Calu3 (cell line): Measurements from ENCODE around the gene MYO3B. TPM values are rescaled to one million over a fixed set of nuclear protein-coding genes. Genes with fewer than 3 reads are reported as not detected.
"Not testable (repeated sequence)": the region's sequence is repeated elsewhere in the genome, so short reads cannot be mapped to it uniquely, and the experiment has no call there.

Experiments
- BruUV-seq: library from RNA; stranded (reverse); fragments of 400-500 nt; replicated peaks from 2 replicates; lab custom pipeline; 2021; lab: Mats Ljungman, UMichigan
- CTCF ChIA-PET: fragments of 300-600 bp; sonication (Branson Sonifier 250); formaldehyde crosslinking; loops from one replicate; lab custom pipeline; 2022; ENCODE audit warnings: antibody characterized with exemption; lab: Charles Lee
- DNase-seq: peaks from one replicate; pipeline ENCODE4 v3.0.0; 2022
- H3K27ac Mint-ChIP-seq: one replicate; pipeline ENCODE4 v1.8.0; 2022; ENCODE audit warnings: mixed read lengths; ENCODE audit not compliant: unreplicated experiment
- H3K27me3 Mint-ChIP-seq: one replicate; pipeline ENCODE4 v1.8.0; 2022; ENCODE audit warnings: mixed read lengths; ENCODE audit not compliant: unreplicated experiment
- H3K36me3 Mint-ChIP-seq: one replicate; pipeline ENCODE4 v1.8.0; 2022; ENCODE audit warnings: mild to moderate bottlenecking, moderate library complexity, mixed read lengths; ENCODE audit not compliant: insufficient read depth, unreplicated experiment
- H3K4me1 Mint-ChIP-seq: one replicate; pipeline ENCODE4 v1.8.0; 2022; ENCODE audit warnings: mild to moderate bottlenecking, low read depth, mixed read lengths; ENCODE audit not compliant: unreplicated experiment
- H3K4me3 Mint-ChIP-seq: one replicate; pipeline ENCODE4 v1.8.0; 2022; ENCODE audit warnings: mild to moderate bottlenecking, low read depth, moderate library complexity, mixed read lengths; ENCODE audit not compliant: unreplicated experiment
- H3K9me3 Mint-ChIP-seq: one replicate; pipeline ENCODE4 v1.8.0; 2022; ENCODE audit warnings: low read depth, mixed read lengths; ENCODE audit not compliant: unreplicated experiment
- CTCF ChIP-seq: fragments of 200-600 bp; IDR thresholded peaks from one replicate; pipeline ENCODE4 v1.8.0; 2022; ENCODE audit warnings: antibody characterized with exemption; ENCODE audit not compliant: unreplicated experiment
- intact Hi-C: fragments of 100-400 bp; cut with micrococcal nuclease; formaldehyde crosslinking; loops from one replicate; pipeline ENCODE4 v1.10.0; 2022; ENCODE audit not compliant: unreplicated experiment
- total RNA-seq: library from RNA; stranded (reverse); gene quantifications from 2 replicates; pipeline ENCODE4 v1.2.3, GENCODE V29; 2022

Gene MYO3B
- total RNA-seq, 1 experiment from 2014 or later, result 5.0 TPM

DNA sequence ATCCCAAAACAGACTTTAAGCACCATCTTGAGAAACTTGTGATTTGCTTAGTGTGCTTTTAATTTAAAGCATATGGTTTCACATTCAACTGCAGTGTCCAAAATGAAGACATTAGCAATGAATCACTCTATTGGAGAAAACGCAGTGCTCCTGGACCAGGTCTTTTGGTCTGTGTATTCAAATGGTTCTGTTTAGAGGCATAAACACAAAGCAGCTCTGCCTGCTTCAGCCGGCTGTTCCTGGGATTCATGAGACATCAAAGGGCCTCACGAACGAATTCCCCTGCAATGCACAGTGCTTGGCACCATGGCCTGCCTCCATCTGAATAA is 420.1 kb downstream of the MYO3B start:
- intact Hi-C loops, result no loop called here
- CTCF ChIA-PET, result no interaction called here
- no peaks in the 10 kb centered on the region for H3K9me3 Mint-ChIP-seq
- no peaks in the 10 kb centered on the region for H3K36me3 Mint-ChIP-seq
- H3K27ac Mint-ChIP-seq, result no peak overlapping the region
- TF ChIP-seq CTCF, result no peak
- no peak for DNase-seq
- no peak overlapping the region for H3K4me3 Mint-ChIP-seq
- BruUV-seq, result no TSS peak
- H3K27me3 Mint-ChIP-seq, result peaks cover 13% of the 10 kb centered on the region
- H3K4me1 Mint-ChIP-seq, result no peaks in the 10 kb centered on the region

DNA sequence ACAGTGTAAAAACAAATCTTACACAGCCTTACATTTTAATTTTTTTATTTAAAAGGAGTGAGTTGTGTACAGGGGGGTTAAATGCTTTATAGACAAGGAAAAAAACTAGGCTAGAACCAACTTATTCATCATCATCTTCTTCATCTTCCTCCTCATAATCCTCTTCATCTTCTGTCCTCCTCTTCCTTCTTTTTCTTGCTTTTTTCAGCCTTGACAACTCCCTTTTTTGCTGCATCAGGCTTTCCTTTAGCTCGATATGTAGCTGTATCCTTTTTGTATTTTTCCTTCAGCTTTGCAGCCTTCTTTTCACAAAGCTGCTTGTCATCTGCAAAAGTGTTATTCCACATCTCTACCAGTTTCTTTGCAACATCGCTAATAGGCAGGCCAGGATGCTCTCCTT is 423.5 kb downstream of the MYO3B start:
- Mint-ChIP-seq H3K4me1 (no peaks in the 10 kb centered on the region), H3K27ac (no peak overlapping the region), H3K36me3 (no peaks in the 10 kb centered on the region), H3K4me3 (no peak overlapping the region), H3K9me3 (no peaks in the 10 kb centered on the region), H3K27me3 (no peaks in the 10 kb centered on the region)
- no peak for TF ChIP-seq CTCF
- CTCF ChIA-PET, result no interaction called here
- no TSS peak for BruUV-seq
- intact Hi-C loops, result no loop called here
- DNase-seq, result no peak

- no peak for DNase-seq
- no TSS peak for BruUV-seq
- H3K27ac Mint-ChIP-seq, result no peak overlapping the region
- TF ChIP-seq CTCF, result no peak
- H3K36me3 Mint-ChIP-seq, result no peaks in the 10 kb centered on the region
- H3K4me1 Mint-ChIP-seq, result no peaks in the 10 kb centered on the region
- intact Hi-C loops, result no loop called here
- H3K27me3 Mint-ChIP-seq, result no peaks in the 10 kb centered on the region
- no peaks in the 10 kb centered on the region for H3K9me3 Mint-ChIP-seq
- H3K4me3 Mint-ChIP-seq, result no peak overlapping the region
- CTCF ChIA-PET, result no interaction called here
These were observed 427.9 kb downstream of the MYO3B start for GRCh38 chr2:170605862-170606261.

DNA sequence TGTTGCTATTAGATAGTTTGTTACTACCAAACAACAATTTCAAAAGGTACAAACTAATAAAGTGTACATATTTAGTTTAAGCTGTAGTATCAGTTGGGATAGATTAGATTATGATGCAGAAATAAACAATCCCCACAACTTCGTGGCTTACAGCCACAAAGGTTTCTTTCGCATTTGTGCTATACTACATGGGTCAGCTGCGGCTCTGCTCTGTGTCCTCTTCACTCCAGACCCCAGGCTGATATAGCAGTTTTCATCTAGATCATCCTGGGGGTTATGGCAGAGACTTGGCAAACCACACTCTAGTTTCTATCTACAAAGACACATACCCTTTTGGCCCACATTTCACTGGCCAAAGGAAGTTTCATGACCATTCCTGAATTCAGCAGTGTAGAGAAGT is 429.2 kb downstream of the MYO3B start:
- no peaks in the 10 kb centered on the region for H3K9me3 Mint-ChIP-seq
- no peak overlapping the region for H3K27ac Mint-ChIP-seq
- H3K4me3 Mint-ChIP-seq, result no peak overlapping the region
- CTCF ChIA-PET, result interaction anchor here (0.7 kb wide), 1 partner anchor 16 kb away, joined by 3 read pairs; no protein-coding TSS in a partner anchor
- H3K27me3 Mint-ChIP-seq, result no peaks in the 10 kb centered on the region
- no peak for TF ChIP-seq CTCF
- no peaks in the 10 kb centered on the region for H3K4me1 Mint-ChIP-seq
- H3K36me3 Mint-ChIP-seq, result no peaks in the 10 kb centered on the region
- intact Hi-C loops, result no loop called here
- DNase-seq, result no peak
- no TSS peak for BruUV-seq

GRCh38 chr2:170610615-170611014 is 432.7 kb downstream of the MYO3B start:
- Mint-ChIP-seq H3K4me3 (no peak overlapping the region), H3K4me1 (no peaks in the 10 kb centered on the region), H3K9me3 (peaks cover 1% of the 10 kb centered on the region), H3K36me3 (no peaks in the 10 kb centered on the region), H3K27ac (no peak overlapping the region), H3K27me3 (no peaks in the 10 kb centered on the region)
- BruUV-seq, result no TSS peak
- TF ChIP-seq CTCF, result no peak
- DNase-seq, result no peak
- CTCF ChIA-PET, result no interaction called here
- intact Hi-C loops, result no loop called here

- H3K36me3 Mint-ChIP-seq, DNase-seq, intact Hi-C loops, H3K4me3 Mint-ChIP-seq, CTCF ChIA-PET, H3K27me3 Mint-ChIP-seq, H3K9me3 Mint-ChIP-seq, BruUV-seq, H3K27ac Mint-ChIP-seq, H3K4me1 Mint-ChIP-seq: not testable (repeated sequence)
These were observed 441.0 kb downstream of the MYO3B start for GRCh38 chr2:170618948-170619347.

DNA sequence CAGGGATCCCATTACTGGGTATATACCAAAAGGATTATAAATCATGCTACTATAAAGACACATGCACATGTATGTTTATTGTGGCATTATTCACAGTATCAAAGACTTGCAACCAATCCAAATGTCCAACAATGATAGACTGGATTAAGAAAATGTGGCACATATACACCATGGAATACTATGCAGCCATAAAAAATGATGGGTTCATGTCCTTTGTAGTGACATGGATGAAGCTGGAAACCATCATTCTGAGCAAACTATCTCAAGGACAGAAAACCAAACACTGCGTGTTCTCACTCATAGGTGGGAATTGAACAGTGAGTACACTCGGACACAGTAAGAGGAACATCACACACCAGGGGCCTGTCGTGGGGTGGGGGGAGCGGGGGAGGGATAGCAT is 457.1 kb downstream of the MYO3B start:
- H3K4me1 Mint-ChIP-seq, H3K4me3 Mint-ChIP-seq, CTCF ChIA-PET, DNase-seq, H3K9me3 Mint-ChIP-seq, intact Hi-C loops, BruUV-seq, H3K27ac Mint-ChIP-seq, H3K36me3 Mint-ChIP-seq: not testable (repeated sequence)
- H3K27me3 Mint-ChIP-seq, result peaks cover 37% of the 10 kb centered on the region
